NCI-H2196 (cell line): ENCODE measurements around the gene DNPEP.

Experiments used
- DNase-seq: peaks from one replicate; lab custom pipeline; 2025; ENCODE audit not compliant: unreplicated experiment; lab: John Stamatoyannopoulos, UW

DNPEP gene

GRCh38 chr2:219387306-219388120 lies at the start of gene DNPEP:
TSS of gene DNPEP (minus strand) at chr2:219387912. CDS start at chr2:219387794, 118 bp downstream.
- peak; percentile 96 for DNase-seq

- no peak for DNase-seq
Measured at GRCh38 chr2:219437141-219437540, 49.4 kb upstream of the DNPEP start.

DNA sequence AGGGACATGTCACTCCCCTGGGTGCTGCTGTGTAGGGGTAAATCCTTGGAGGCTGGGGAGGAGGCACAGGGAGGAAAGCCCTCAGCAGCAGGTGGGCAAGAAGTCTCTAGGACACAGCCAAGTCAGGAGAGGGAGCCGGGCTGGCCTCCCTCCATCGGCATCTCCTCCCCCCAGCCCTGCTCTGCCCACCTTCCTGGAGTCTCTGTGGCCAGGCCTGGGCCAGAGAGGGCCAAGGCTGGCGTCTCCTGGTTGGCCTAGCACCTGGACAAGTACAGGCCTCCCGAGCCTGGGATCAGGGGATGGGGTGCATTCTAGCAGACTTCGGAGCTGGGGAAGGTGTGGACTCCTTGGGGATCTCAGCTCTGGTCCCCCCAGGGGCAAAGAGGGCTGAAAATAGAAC lies 48.8 kb upstream of the DNPEP start:
- DNase-seq = no peak

- no peak for DNase-seq
Measured at GRCh38 chr2:219435701-219436100, 48.0 kb upstream of the DNPEP start.

DNA sequence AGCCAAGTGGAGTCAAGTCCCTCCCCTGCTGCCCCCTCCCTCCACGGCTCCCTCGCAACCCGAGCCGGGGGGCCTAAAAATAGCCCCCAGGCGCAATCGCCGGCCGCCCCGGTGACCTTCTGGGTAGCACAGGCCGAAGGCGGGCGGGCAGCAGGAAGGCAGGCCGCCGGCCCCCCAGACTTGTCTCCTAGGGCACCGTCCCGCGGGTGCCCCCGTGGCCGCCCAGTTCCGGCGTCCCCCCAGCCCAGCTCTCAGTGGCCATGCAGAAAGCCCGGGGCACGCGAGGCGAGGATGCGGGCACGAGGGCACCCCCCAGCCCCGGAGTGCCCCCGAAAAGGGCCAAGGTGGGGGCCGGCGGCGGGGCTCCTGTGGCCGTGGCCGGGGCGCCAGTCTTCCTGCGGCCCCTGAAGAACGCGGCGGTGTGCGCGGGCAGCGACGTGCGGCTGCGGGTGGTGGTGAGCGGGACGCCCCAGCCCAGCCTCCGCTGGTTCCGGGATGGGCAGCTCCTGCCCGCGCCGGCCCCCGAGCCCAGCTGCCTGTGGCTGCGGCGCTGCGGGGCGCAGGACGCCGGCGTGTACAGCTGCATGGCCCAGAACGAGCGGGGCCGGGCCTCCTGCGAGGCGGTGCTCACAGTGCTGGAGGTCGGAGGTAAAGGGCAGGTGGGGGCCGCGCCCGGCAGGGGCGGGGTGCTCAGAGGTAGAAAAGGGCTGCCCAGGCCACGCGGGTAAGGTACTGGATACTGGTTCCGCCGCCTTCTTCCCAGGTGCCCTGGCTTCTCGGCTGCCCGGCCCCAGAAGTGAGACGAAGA lies 47.2 kb upstream of the DNPEP start, which contains the start of gene SPEG:
TSS of gene SPEG (plus strand) at position 126 of the 808 bp plus-strand sequence. CDS start at position 261, 135 bp downstream.
- no peak for DNase-seq

DNA sequence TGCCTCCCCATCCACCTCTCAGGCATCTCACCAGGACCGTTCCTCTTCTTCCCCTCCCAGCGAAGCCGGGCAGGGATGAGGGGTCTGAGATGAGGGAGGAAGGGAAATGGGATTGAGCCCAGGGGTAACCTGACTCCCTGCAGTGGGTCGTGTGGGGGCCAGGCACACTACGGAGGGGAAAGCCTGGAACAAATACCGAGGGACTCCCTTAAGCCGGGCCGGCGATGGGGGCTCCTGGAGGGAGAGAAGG lies 46.7 kb upstream of the DNPEP start:
- no peak for DNase-seq

- DNase-seq = peak; percentile 7
Measured at GRCh38 chr2:219433666-219434467, 46.2 kb upstream of the DNPEP start.

GRCh38 chr2:219430633-219431615 lies 43.2 kb upstream of the DNPEP start:
- peak; percentile 26 for DNase-seq

DNA sequence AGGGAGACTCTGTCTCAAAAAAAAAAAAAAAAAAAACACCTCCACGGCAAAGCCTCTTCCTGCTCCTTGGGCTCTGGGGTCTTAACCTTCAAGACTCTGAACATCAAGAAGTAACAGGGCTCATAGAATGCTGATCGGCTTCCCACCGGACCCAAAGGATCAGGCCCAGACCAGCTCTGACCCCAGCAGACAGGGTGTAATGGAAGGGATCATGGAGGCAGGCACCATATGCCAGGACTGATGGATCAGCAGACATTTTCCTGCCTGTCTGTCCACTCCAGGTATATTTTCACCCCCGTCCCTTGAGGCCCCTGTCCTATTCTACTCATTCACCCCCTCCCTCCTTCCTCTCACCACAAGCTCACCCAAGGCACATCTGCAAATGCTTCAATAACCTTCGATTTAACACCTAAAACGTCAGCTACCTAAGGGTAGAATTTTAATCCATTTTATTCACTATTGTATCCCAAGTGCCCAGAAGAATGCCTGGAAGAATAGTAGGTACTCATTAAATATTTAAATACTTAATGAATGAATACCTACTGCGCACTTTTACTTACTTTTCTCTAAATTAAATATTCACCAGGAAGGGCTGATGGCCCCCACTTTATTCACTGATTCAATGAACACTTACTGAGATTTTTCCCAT lies 42.4 kb upstream of the DNPEP start:
- DNase-seq = no peak

DNA sequence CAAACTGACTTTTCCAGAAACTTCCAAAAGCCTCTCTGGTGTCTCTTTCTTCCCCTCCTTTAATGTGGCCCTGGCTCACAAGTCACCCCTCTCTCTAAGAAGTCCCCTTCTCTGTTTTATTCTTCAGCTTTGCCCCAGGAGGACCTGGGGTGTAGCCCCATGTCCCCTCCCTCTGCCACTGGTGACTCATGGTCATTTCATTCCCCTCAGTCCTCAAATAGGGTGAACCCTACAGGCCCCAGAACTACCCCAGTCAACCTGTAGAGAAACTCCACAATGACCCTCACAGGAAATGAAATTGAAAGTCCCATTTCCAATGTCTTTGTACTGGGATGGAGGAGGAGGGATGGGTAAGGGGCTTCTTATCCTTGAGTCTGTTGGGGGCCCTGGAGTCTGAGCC lies 40.8 kb upstream of the DNPEP start:
- no peak for DNase-seq

GRCh38 chr2:219426534-219427136 lies 38.9 kb upstream of the DNPEP start:
- no peak for DNase-seq

DNA sequence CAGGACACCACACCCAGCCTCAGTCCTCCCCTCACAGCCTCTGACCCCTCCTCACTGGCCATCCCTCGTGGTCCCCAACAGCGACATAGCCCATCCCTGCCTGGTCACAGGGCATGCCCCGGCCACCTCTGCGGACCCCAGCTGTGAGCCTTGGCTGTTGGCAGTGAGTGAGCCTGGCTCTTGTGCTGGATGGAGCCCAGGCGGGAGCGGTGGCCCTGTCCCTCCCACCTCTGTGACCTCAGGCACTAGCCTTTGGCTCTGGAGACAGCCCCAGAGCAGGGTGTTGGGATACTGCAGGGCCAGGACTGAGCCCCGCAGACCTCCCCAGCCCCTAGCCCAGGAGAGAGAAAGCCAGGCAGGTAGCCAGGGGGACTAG lies 38.3 kb upstream of the DNPEP start:
- no peak for DNase-seq

- DNase-seq = no peak
Measured at GRCh38 chr2:219425238-219426067, 37.7 kb upstream of the DNPEP start.

DNA sequence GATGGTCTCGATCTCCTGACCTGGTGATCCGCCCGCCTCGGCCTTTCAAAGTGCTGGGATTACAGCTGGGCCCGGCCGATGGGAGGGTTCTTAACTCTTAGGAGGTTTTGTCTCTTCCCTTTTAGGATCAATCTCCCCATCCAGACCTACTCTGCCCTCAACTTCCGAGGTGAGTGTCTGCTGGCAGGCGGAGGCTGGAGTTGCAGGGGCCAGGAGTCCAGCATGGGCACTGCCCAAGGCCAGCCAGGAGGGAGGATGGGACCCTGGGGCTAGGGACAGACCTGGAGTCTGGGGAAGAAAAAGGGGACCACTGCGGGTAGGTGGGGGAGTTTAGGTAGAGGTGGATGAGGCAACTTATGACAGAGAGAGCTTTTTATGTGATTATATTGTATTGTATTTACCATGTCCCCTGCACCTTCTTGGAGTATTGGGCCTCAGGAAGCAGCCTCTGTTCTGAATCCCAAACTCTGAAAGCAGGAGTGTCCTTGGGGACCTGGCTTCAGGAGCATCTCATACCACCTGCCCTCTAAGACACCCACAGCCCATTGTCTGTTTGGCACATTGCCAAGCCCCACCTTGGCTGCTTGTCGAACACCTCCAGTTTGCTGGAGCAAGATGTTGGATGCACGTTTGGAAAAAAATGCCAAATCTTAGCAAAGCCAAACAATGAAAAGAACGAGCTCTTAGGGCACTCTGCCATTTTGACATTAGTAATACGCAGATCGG lies 36.1 kb upstream of the DNPEP start:
- DNase-seq = peak; percentile 9

- DNase-seq = no peak
Measured at GRCh38 chr2:219422952-219423534, 35.3 kb upstream of the DNPEP start.

- no peak for DNase-seq
Measured at GRCh38 chr2:219421323-219421722, 33.6 kb upstream of the DNPEP start.

GRCh38 chr2:219420687-219421086 lies 33.0 kb upstream of the DNPEP start:
- no peak for DNase-seq
